ENCODE results near the gene ZNF536. TPM values are rescaled to one million over a fixed set of nuclear protein-coding genes. Genes with fewer than 3 reads are reported as not detected.

Gene ZNF536
- total RNA-seq, 1 experiment from 2014 or later = not detected

DNA sequence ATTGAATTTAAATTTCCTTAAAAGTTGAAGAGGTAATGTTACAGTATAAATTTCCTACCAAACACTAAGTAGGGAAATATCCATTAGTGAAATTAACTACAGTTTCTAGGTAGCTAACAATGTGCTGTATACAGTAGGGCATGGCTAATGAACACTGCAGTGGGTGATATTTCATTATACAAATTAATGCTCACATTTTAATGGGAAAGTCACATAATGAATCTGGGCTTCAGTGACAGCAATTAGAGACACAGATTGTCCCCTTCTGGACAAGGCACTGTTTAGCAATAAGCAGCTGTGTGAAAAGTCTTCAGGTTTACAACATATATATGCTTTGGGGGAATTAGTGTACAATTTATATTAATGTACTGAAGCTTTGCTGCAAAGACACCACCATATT lies 169.4 kb downstream of the ZNF536 start:
- no peaks in the 10 kb centered on the region for H3K27me3 Mint-ChIP-seq (ENCODE audit: low read depth)

More for the DNA sequence above, 169.4 kb downstream of the ZNF536 start:
- Histone ChIP-seq H2BK12ac (ENCODE audit: insufficient read length, low read depth, low read length) (no peak overlapping the region), H3K4ac (ENCODE audit: low read depth, low read length) (no peak overlapping the region), H3K4me2 (ENCODE audit: insufficient read depth, insufficient read length, low read length) (no peak overlapping the region), H2BK5ac (ENCODE audit: insufficient read length, low read length) (no peak overlapping the region), H4K20me1 (ENCODE audit: control insufficient read depth, insufficient read depth, insufficient read length) (no peaks in the 10 kb centered on the region), H2AK5ac (ENCODE audit: insufficient read length, low read length) (no peak overlapping the region), H2BK20ac (ENCODE audit: low read depth, low read length, poor library complexity, severe bottlenecking) (no peak overlapping the region), H3K23me2 (ENCODE audit: insufficient read length, low read depth, low read length, poor library complexity, severe bottlenecking) (no peaks in the 10 kb centered on the region), H3K14ac (ENCODE audit: insufficient read depth, low read length) (no peak overlapping the region), H2BK15ac (ENCODE audit: low read depth, low read length) (no peak overlapping the region), H4K8ac (replicated peaks; ENCODE audit: insufficient read length, low read depth, low read length) (no peak overlapping the region), H3K9ac (ENCODE audit: extremely low read depth, insufficient read length, low read length) (no peak overlapping the region), H3T11ph (ENCODE audit: low read length) (no peak overlapping the region), H3K79me2 (ENCODE audit: insufficient read depth, low read length) (no peaks in the 10 kb centered on the region), H3K18ac (ENCODE audit: insufficient read length, low read depth, low read length) (no peak overlapping the region), H3K27ac (ENCODE audit: insufficient read length, low read depth, low read length) (no peak overlapping the region), H3K79me1 (ENCODE audit: insufficient read depth, low read depth, low read length, poor library complexity, severe bottlenecking) (no peaks in the 10 kb centered on the region), H3K56ac (ENCODE audit: insufficient read length, low read depth, low read length) (no peak overlapping the region), H3K4me1 (ENCODE audit: insufficient read depth, low read length) (peaks cover 6% of the 10 kb centered on the region; the same call in 1 of the 2 replicates), H2BK120ac (ENCODE audit: low read depth, low read length, poor library complexity, severe bottlenecking) (no peak overlapping the region), H4K91ac (ENCODE audit: insufficient read length, low read depth, low read length) (no peak overlapping the region), H4K5ac (ENCODE audit: insufficient read length, low read depth, low read length) (no peak overlapping the region), H3K27me3 (ENCODE audit: insufficient read depth, low read length) (no peaks in the 10 kb centered on the region; the same call in 1 of the 2 replicates), H3K23ac (ENCODE audit: insufficient read length, low read depth, low read length) (no peak overlapping the region), H2AFZ (ENCODE audit: low read length) (no peak overlapping the region), H3K9me3 (ENCODE audit: control insufficient read depth, low read depth, low read length) (no peaks in the 10 kb centered on the region)
- Mint-ChIP-seq H3K4me1 (peaks cover 15 to 18% of the 10 kb centered on the region in 2 experiments), H3K4me3 (no peak overlapping the region), H3K9me3 (peaks cover 3 to 7% of the 10 kb centered on the region in 2 experiments; a peak in 3 of 5 replicates), H3K36me3 (ENCODE audit: insufficient read depth in 1 of 3, low read depth in 3 of 3) (peaks cover 0 to 8% (median 4%) of the 10 kb centered on the region in 3 experiments; a peak in 4 of 7 replicates), H3K27ac (no peak overlapping the region)
- DNase-seq = no peak
- TF ChIP-seq, protein P1, sequence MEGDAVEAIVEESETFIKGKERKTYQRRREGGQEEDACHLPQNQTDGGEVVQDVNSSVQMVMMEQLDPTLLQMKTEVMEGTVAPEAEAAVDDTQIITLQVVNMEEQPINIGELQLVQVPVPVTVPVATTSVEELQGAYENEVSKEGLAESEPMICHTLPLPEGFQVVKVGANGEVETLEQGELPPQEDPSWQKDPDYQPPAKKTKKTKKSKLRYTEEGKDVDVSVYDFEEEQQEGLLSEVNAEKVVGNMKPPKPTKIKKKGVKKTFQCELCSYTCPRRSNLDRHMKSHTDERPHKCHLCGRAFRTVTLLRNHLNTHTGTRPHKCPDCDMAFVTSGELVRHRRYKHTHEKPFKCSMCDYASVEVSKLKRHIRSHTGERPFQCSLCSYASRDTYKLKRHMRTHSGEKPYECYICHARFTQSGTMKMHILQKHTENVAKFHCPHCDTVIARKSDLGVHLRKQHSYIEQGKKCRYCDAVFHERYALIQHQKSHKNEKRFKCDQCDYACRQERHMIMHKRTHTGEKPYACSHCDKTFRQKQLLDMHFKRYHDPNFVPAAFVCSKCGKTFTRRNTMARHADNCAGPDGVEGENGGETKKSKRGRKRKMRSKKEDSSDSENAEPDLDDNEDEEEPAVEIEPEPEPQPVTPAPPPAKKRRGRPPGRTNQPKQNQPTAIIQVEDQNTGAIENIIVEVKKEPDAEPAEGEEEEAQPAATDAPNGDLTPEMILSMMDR (conservative IDR thresholded peaks at IDR 0.05) = no peak

All from H9 (cell line).